Germinal center (tissue), 1 donor: ENCODE data around the gene RHO.
"Not testable (repeated sequence)": the region's sequence is repeated elsewhere in the genome, so short reads cannot be mapped to it uniquely, and the experiment has no call there.

Source experiments
- DNase-seq: peaks from one replicate; pipeline ENCODE4 v3.0.0; 2012; ENCODE audit warnings: mixed read lengths, low spot score

The RHO gene

DNA sequence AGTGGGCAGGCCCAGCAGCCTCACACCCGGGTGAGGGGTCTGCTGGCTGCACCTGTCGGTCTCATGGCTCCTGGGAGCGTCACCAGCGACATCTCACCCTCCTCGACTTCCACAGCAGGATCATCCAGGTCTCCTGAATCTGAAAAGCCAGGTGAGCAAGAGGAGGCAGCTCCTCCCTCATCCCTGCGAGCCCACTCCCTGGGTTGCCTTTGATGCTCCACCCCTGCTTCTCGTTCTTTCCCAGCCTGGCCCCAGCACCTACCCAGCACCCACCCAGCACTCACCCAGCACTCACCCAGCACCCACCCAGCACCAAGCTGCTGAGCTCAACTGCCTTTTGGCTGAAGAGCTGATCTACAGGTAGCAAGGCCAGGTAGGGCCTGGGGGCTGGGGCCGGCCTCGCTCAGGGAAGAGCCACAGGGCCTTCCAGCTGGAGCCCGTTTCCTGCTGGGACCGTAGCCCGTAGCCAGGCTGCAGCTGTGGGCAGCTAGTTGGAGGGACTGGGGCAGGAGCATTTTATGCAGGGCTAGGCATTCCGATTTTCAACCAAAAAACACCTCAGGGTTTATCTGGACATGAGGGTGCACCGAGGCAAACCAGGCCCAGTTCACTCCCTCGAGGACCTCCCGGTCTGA is 14.8 kb downstream of the RHO start, which contains the start of gene H1-8:
H1-8 (plus strand) TSS at position 20 of the 635 bp plus-strand sequence; CDS start at position 64, 44 bp downstream.
- no peak for DNase-seq

DNA sequence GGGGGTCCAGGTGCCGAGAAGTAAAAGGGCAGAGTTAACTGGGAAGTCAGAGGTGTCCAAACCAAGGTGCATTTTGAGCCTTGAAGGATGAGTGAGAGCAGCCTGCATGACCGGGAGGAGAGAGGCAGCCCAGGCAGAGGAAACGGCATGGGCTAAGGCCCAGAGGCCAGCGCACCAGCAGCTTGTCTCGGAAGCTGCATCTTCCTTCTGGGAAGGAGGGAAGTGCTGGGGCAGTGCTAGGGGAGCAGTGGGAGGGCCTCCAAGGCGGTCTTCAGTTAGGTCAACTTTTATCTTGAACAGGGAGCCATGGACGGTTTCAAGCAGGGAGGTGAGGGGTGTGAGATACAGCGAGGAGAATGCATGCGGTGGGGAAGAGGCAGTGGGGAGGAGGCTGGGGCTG is 15.6 kb downstream of the RHO start:
- no peak for DNase-seq

DNA sequence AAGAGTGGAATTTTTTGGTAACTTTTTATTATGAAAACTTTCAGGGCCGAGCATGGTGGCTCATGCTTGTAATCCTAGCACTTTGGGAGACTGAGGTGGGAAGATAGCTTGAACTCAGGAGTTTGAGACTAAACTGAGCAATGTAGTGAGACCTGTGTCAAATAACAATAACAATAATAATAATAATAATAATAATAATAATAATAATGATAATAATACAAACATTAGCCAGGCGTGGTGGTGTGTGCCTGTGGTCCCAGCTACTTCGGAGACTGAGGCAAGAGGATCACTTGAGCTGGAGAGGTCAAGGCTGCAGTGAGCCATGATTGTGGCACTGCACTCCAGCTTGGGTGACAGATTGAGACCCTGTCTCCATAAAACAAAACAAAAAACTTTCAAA is 17.5 kb downstream of the RHO start:
- not testable (repeated sequence) for DNase-seq

DNA sequence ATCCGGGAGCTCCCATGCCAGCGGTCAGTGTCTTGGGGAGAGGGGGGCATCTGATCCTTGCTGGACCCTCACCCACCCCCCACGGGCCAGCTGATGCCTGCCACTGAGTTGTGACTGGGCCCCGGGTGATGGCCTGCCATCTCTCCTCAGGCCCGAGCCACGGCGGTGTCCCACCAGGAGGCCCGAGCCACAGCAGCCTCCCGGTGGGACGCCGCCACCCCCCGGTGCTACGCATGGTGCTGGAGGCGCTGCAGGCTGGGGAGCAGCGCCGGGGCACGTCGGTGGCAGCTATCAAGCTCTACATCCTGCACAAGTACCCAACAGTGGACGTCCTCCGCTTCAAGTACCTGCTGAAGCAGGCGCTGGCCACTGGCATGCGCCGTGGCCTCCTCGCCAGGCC is 18.8 kb downstream of the RHO start:
- no peak for DNase-seq

DNA sequence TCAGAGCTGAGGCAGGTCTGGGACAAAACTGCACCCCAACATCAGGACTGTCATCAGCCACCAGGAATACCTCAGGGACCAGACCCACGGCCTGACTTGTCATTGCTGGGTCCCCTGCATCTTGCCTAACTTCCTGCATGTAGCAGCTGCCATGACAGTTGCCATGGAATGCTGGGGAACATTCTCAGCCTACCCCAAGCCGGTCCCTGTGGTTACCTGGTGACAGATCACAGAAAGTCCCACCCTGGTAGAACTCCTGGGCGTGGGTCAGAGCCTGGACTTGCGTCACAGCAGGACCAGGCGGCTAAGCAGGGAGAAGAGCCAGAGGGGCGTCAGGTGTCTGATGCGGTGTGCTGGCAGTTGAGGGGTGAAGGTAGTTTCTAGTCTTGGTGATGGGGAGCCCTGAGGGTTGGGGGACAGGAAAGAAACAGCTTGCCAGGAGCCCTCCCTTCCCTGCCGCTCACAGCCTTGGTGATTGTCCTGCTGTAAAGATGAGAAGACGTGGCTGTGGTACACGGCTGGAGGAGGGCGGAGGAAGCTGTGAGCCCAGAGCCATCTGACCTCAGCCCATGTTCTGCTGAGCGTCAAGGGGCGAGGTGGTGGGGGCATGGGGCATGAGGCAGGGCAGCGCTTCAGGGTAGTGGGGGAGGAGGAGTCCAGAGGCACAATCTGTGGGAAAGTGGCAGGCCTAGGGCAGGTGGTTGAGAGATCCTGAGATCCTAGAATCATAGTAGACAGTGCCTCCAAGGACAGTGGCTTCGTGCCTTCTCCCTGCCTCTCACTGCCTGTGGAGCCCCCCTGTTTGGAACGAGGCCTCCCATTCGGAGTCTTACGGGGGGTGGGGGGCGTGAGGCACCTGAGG is 19.9 kb downstream of the RHO start:
- no peak for DNase-seq

DNA sequence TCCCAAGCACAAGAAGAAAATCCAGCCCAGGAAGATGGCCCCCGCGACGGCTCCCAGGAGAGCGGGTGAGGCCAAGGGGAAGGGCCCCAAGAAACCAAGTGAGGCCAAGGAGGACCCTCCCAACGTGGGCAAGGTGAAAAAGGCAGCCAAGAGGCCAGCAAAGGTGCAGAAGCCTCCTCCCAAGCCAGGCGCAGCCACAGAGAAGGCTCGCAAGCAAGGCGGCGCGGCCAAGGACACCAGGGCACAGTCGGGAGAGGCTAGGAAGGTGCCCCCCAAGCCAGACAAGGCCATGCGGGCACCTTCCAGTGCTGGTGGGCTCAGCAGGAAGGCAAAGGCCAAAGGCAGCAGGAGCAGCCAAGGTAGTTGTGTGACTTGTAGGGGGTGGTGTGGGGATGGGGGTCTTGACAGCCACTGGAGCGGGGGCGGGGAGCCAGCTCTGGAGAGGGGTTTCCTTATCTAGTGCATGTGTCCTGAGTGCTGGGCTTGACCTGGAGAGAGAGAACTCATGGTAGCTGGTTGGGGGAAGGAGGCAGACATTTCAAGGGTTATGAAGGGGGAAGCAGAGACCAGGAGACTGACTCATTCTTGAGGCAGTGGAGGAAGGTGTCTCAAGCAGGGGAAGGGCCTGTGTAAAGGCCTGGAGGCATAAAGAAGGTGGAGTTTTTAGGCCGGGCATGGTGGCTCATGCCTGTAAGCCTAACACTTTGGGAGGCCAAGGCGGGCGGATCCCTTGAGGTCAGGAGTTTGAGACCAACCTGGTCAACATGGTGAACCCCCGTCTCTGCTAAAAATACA is 20.8 kb downstream of the RHO start:
- no peak for DNase-seq

DNA sequence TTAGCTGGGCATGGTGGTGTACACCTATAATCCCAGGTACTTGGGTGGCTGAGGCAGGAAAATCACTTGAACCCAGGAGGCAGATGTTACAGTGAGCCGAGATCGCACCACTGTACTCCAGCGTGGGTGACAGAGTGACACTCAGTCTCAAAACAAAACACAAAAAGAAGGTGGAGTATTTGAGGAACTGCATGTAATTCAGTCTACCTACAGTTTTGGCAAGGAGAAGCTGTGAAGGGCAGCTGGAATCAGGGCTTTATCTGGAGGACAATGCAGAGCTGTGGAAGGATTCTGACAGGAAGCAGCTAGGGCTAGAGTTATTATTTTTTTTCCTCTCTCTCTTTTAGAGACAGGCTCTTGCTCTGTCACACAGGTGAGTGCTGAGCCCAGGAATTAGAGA is 21.4 kb downstream of the RHO start:
- no peak for DNase-seq

DNA sequence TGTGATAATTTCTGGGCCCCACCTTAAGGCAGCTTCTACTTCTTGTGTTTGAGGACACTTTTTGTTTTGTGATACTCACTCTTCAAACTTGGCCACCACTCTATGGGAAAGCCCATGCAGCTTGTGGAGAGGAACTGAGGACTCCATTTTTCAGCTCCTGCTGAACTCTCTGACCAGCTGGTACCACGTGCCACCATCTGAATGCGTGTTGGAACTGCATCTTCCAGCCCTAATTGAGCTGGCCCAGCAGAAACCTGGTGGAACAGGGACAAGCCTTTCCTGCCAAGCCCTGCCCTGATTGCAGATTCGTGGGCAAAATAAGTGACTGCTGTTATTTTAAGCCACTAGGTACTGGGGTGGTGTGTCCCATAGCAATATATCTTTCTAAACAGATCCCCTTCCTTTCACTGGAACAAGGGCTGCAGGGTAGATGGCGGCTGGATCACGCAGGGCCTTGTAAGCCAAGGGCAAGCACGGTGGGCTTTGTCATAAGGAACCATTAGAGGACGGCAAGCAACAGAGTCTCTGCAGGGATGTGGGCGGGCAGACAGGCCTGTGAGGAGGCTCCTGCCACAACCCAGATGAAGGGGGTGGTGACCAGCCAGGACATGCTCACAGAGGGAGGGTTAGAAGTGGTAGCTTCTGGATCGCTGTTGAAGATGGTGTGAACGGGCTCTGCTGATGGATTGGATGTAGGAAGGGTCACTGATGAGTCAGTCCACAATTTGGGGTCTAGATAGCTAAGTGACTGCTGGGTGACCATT is 24.0 kb downstream of the RHO start:
- DNase-seq = no peak

DNA sequence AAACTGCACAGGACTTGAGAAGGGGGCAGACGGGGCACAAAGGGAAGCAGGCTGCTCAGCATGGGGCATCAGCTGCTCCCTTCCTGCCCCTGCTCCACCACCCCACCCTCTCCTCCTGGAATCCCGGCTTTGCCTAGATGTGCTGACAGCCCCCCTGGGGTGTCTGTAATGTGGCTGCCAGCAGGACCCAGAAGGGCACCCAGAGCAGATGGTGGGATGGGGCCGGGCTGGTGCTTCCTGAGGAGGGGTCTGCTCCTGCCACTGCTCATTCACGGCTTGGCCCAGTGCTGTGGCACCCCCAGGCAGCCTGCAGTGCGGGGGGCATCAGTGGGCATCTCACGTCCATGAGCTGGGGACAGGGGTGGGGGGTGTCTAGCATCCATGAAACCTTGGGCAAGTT is 24.7 kb downstream of the RHO start:
- DNase-seq = no peak

DNA sequence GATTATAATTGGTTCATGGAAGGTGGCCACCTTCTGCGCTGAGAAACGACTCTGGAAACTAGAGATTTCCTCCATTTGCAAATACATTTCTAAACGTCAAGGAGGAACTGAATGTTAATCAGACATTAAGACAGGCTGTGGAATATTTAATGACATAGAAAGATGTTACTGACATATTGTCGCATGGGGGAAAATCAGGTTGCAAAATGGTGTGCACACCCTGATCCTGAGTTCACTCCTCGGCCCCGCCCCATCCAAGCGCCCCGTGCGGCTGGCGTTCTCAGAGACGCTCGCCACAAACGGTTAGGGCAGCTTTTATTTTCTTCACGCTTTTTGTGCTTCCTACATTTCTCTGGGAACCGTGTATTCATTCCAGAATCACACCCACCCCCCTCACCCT is 25.3 kb downstream of the RHO start:
- no peak for DNase-seq

DNA sequence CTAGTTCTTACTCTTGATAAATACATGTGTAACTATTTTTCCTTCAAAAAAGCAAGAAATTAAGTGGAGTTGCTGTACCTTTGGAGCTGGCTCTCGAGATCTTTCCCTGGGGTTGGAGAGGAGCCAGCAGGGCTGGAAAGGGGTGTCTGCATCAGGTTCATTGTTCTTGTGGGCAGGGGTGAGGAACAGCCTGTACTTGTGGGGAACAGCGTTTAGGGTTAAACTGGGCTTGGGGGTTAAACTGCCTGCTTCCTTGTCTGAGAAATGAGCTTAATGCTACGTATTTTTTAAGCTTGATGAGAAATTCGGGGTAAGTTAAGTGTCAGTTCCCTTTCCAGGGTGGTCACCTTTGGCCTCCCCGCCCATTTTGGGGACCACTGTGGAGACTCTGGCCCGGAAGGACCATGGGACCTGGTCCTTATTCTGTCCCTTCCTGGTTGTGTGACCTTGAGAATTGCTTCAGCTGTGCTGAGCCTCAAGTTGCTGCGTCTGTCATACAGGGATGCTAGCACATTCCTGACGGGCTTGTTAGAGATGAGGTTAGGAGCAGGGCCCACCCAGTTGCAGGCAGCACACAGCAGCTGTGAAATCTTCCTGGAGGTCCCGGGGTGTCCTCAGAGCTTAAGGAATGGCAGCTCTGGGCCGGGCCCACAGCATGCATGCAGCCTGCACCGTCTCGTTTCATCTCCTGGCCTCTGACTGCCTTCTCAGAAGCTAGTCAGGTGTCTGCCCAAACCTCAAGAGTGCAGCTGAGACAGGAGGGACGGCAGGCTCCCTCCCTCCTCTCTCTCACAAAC is 26.1 kb downstream of the RHO start:
- no peak for DNase-seq

DNA sequence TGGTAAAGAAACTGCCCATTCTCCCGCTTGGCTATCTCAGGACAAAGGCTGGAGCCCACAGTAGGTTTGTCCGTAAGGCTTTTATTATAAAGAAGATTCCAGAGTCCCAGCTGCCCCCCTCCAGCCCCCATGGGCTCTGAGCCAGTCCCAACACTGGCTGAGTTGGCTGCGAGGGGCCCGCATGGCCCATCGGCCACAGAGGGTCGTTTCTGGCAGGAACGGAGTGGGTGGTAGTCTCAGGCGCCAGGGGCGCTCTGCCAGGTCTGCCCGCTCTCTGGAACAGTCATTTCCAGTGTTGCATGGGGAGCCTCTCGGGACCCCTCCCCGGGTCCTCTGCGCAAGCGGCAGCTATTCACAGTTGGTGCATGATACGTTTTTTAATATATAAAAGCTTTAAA is 26.7 kb downstream of the RHO start:
- DNase-seq = no peak

DNA sequence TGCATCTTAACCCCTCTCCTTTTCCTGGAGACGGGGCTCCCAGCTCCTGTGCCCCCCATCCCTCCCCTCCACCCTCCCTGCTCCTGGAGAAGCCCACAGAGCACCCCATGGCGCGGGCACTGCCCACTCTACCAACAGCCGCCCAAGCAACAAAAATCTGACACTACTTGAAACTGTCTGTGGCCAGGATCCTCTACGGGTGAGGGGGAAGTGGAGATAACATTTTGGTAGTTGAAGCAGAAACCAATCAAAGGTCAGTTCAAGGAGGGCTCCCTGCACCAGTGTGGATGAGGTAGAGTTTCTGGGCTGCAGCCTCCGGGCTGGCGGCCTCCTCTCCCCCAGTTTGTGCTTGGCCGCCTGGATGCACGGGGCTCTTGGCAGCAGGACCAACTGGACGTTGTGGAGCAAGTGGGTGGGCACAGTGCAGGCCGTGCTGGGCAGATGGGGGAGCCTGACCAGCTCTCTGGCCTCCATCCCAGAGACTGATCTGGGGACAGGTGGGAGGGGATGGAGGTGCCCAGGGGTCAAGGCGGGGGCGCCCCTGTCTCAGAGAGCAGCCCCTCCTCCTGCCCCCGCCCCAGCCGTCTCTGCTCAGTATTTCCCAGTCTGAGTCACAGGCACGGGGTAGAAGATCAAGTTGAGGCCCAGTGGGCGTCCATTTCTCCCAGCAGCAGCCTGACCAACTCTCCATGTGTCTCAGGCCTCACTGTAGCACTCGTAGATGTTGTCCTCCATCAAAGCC is 27.3 kb downstream of the RHO start:
- DNase-seq = no peak

DNA sequence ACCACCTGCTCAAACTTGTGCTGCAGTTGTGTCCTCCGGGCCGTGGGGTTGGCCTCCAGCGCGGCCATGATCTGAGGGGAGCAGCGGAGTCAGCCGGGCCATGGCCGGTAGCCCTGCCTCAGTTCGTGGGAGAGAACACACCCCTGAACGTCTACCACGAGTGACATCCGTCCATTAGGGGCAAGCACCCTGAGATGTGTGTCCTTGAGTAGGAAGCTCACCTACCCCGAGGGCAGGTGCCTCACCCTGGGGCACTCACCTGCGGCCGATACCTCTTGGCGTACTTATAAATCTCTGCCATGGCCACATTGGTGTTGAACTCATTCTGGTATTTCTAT is 27.9 kb downstream of the RHO start:
- no peak for DNase-seq

DNA sequence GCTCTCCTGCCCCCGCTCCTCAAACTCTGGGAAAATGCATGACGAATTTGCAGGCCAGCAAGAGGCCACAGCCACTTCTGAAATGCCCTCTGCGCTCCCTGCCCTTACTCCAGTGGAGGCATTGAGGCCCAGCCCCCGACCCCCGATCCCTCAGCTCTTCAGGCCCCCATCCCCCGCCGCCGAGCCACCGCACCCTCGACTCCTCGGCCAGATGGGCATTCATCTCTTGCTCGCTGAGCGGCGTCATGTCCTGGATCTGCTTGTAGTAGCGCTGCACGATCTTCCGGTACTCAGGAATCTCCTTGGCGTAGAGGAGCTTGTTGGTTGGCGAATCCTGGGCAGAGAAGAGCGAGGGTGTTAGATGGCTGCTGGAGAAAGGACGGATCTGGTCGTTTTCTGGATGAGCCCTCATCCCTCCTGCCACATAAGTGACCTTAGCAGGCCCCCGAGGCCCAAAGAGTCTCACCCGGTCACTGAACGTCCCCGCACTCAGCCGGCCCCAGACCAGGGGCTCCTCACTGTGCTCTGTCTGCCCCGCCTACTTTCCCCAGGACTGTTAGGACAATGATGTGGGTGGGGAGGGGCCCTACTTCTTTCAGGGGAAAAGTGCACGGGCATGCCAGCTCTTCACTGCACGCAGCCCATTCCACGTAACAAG is 28.6 kb downstream of the RHO start:
- no peak for DNase-seq

DNA sequence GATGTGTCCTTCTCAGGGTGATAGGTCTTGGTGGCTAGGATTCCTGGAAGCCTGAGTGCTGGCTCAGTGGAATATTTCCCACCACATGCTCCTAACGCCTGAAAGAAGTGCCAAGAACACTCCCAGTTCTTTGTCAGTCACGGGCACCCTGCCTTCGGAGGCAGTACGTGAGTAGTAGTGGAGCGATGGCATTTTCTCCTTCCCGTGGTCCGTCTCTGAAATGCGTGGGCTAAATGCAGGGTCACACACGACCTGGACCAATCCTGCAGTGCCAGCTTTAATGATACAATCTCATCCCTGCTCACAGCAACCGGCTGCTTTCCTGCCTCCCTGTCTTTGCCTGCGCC is 29.1 kb downstream of the RHO start:
- DNase-seq = no peak

DNA sequence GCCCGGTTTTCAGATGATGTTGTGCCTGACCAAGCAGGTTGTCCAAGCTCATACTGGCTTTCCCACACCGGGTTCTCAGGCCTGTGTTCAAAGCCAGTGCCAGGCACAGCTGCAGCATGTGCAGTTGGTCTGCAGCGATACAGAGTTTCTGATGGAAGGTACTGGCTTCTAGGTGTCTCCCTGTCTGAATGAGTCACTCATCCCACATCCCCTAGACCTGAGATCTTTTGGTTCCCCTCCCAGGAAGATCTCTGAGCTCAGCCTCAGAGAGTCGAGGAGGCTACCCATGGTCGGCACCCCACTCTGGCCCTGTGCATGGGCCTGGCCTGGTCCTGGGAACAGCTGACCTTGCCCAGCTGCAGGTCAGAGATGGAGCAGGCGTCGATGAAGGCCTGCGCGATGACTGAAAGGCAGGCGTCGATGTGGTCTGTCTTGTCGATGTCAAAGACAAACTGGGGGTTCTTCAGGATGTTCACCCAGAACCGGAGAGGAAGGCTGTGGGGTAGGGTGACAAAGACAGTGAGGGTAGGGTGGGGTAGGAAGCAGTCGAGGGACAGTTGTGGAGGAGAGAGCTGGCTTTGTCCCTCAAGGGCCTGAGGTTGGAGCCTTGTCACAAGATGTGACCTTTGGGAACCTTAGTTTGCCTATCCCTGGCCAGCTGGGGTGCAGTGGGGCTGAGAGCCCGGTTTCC is 29.8 kb downstream of the RHO start:
- DNase-seq = no peak

DNA sequence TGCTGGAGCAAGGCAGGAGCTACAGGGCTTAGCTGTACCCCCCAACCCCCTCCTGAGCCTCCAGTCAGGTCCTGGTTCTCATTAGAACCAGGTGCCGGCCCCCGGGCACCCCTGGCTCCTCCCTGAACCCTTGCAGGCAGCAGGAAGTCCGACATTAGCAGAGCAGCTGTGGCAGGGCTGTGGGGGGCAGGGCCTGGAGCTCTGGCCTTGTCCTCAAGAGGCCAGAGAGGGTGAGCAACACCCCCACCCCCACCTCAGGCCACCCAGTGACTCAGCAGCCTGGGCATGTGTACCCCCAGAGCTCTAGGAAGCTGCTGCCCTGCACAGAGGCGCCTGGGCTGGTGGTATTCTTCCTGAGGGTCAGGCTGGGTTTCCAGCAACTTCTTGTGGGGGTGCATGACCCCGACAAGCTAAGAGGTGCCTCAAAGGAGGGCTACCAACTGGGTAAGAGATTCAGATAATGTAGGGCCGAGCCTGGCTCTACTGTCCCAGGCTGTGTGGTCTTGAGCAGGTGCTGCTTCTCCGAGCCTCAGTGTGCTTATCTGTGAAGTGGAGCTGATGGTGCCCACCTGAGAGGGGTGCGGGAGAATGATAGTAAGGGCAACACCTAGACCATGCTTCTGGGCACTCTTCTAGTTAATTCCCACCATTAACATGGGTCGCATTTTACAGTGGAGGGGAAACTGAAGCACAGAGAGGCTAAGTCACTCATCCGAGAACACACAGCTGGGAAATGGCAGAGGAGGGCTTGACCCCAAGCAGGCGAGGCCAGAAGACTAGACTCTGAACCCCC is 30.5 kb downstream of the RHO start:
- no peak for DNase-seq

DNA sequence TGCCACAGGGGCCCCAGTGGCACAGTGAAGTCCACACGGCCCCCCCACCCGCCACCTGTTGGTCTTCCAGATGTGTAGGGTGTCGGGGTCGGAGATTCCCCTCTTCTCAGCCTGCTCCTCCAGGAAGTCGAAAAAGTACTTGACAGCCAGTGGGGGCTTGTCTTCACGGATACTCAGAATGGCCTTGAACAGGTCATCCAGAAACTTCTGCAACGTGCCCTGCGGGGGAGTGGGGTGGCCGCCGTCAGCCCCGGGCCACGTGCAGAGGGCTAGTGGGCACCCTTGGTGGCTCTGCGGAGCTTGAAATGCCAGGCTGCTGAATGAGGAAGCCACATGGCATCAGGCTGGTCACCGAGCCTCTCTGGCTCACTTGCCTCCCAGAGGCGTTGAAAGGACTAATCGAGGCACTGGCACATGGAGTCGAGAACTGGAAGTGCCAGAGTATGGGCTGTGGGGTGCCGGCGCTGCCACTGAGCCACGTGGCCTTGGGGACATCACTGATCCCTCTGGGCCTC is 31.2 kb downstream of the RHO start:
- no peak for DNase-seq
